T-helper 1 cell (primary cell): Measurements from ENCODE around the gene ARHGAP23.
A peak's percentile ranks its signal among the peaks of the same experiment; 100 is the strongest.
"Not testable (repeated sequence)": the region's sequence is repeated elsewhere in the genome, so short reads cannot be mapped to it uniquely, and the experiment has no call there.

Experiments used
- DNase-seq, 5 donors: peaks; one replicate each; pipeline ENCODE4 v3.0.0-alpha.2; 2012 to 2020

Gene ARHGAP23

GRCh38 chr17:38461683-38462082 lies 33.4 kb downstream of the ARHGAP23 start:
- DNase-seq, result no peak

GRCh38 chr17:38463451-38463858 lies 35.2 kb downstream of the ARHGAP23 start:
- no peak for DNase-seq

GRCh38 chr17:38464251-38464722 lies 36.0 kb downstream of the ARHGAP23 start:
- no peak for DNase-seq

GRCh38 chr17:38464723-38465390 lies 36.6 kb downstream of the ARHGAP23 start:
- DNase-seq, result no peak

GRCh38 chr17:38465391-38466345 lies 37.4 kb downstream of the ARHGAP23 start:
- DNase-seq, result no peak

- DNase-seq, result no peak
Observed at GRCh38 chr17:38466346-38467315, 38.4 kb downstream of the ARHGAP23 start.

- no peak for DNase-seq
Observed at GRCh38 chr17:38467491-38467890, 39.2 kb downstream of the ARHGAP23 start.

GRCh38 chr17:38469875-38470274 lies 41.6 kb downstream of the ARHGAP23 start:
- DNase-seq, result no peak

GRCh38 chr17:38471253-38471652 lies 43.0 kb downstream of the ARHGAP23 start:
- not testable (repeated sequence) for DNase-seq

- DNase-seq, result not testable (repeated sequence)
Observed at GRCh38 chr17:38474666-38475065, 46.4 kb downstream of the ARHGAP23 start.

- DNase-seq, result no peak
Observed at GRCh38 chr17:38476549-38476948, 48.3 kb downstream of the ARHGAP23 start.

GRCh38 chr17:38477417-38477816 lies 49.2 kb downstream of the ARHGAP23 start:
- DNase-seq, result not testable (repeated sequence)

GRCh38 chr17:38477951-38478350 lies 49.7 kb downstream of the ARHGAP23 start:
- DNase-seq, result not testable (repeated sequence)

GRCh38 chr17:38478667-38479066 lies 50.4 kb downstream of the ARHGAP23 start:
- not testable (repeated sequence) for DNase-seq

GRCh38 chr17:38482039-38482699 lies 53.9 kb downstream of the ARHGAP23 start:
- DNase-seq, result not testable (repeated sequence)

- DNase-seq, result not testable (repeated sequence)
Observed at GRCh38 chr17:38482700-38483043, 54.4 kb downstream of the ARHGAP23 start.

GRCh38 chr17:38484242-38485145 lies 56.2 kb downstream of the ARHGAP23 start:
- peak in 3 of 5 donors; percentile 29 to 57 (median 57) for DNase-seq

- DNase-seq, result no peak
Observed at GRCh38 chr17:38485146-38485468, 56.8 kb downstream of the ARHGAP23 start.

- peak in 2 of 5 donors; percentile 8 to 59 for DNase-seq
Observed at GRCh38 chr17:38485681-38486298, 57.5 kb downstream of the ARHGAP23 start.

GRCh38 chr17:38489774-38490173 lies 61.5 kb downstream of the ARHGAP23 start:
- DNase-seq, result not testable (repeated sequence)
